HCT116 (cell line): Measurements from ENCODE around the gene RAB8B. TPM values are rescaled to one million over a fixed set of nuclear protein-coding genes. Genes with fewer than 3 reads are reported as not detected.

Source experiments
- ATAC-seq: fragments of 200-7000 bp; cut with Tn5 transposase; 2 replicates; pipeline ENCODE4 v1.9.1; 2020; ENCODE audit warnings: mild to moderate bottlenecking, moderate library complexity
- BruUV-seq: library from RNA; stranded (reverse); fragments of 400-500 nt; replicated peaks from 2 replicates; lab custom pipeline; 2021; lab: Mats Ljungman, UMichigan
- CTCF ChIA-PET: fragments of 300-600 bp; sonication (Branson Sonifier 250); formaldehyde crosslinking; loops from one replicate; lab custom pipeline; 2021; ENCODE audit warnings: antibody characterized with exemption; lab: Charles Lee
- POLR2A ChIA-PET: fragments of 300-600, 350-600 bp; sonication (Branson Sonifier 250); formaldehyde crosslinking; loops from one replicate; lab custom pipeline; 2021; ENCODE audit warnings: antibody characterized with exemption; lab: Charles Lee
- RAD21 ChIA-PET, 2 experiments: fragments of 300-600 bp; sonication (Branson Sonifier 250); formaldehyde crosslinking; loops; one replicate each; lab custom pipeline; 2023; ENCODE audit warnings: low total read pairs in 2 of 2; ENCODE audit not compliant: uncharacterized antibody in 2 of 2, unreplicated experiment in 2 of 2, low non-redundant PET in 1 of 2; lab: Charles Lee
- DNase-seq: peaks from one replicate; pipeline ENCODE4 v3.0.0-alpha.2; 2010; ENCODE audit warnings: low read depth, low spot score
- H2AFZ ChIP-seq: fragments of 200-600 bp; shearing (Covaris generic), sonication (generic); 2 replicates; pipeline ENCODE4 v1.6.1; 2017; ENCODE audit warnings: low read depth, mixed run types, mixed read lengths, antibody characterized with exemption, low read length; ENCODE audit not compliant: poor library complexity, severe bottlenecking
- H3K27ac ChIP-seq: 2 replicates; pipeline ENCODE4 v1.5.1; 2012; ENCODE audit warnings: low read depth, low read length
- H3K27me3 ChIP-seq: fragments of 200-600 bp; sonication (generic); 2 replicates; pipeline ENCODE4 v1.6.1; 2016; ENCODE audit warnings: mixed run types, low read length, mixed read lengths; ENCODE audit not compliant: insufficient read depth
- H3K36me3 ChIP-seq, 2 experiments: fragments of 200-500 bp in 1 of 2; fragments of 200-600 bp in 1 of 2; sonication (Bioruptor generic) in 1 of 2; sonication (generic) in 1 of 2; 2 replicates each; pipeline versions ENCODE4 v1.5.1 to v1.6.1; 2014 to 2016; ENCODE audit warnings: low read length in 2 of 2, inconsistent platforms in 1 of 2, mixed read lengths in 1 of 2, mixed run types in 1 of 2; ENCODE audit not compliant: insufficient read depth in 2 of 2, control insufficient read depth in 1 of 2
- H3K4me1 ChIP-seq, 2 experiments: fragments of 200-600 bp in 1 of 2; sonication (generic) in 1 of 2; 2 replicates each; pipeline versions ENCODE4 v1.5.1 to v1.6.1; 2012 to 2017; ENCODE audit warnings: low read length in 2 of 2, inconsistent platforms in 1 of 2, mild to moderate bottlenecking in 1 of 2, mixed read lengths in 1 of 2, mixed run types in 1 of 2, moderate library complexity in 1 of 2; ENCODE audit not compliant: insufficient read depth in 2 of 2, control insufficient read depth in 1 of 2
- H3K4me2 ChIP-seq: fragments of 200-600 bp; sonication (generic); 2 replicates; pipeline ENCODE4 v1.6.1; 2017; ENCODE audit warnings: mixed run types, low read length, mixed read lengths
- H3K4me3 ChIP-seq, 2 experiments: fragments of 200-600 bp in 1 of 2; sonication (generic) in 1 of 2; replicated peaks in 1 of 2; 2 replicates each; pipeline ENCODE4 v1.5.1; 2011 to 2016; ENCODE audit warnings: low read length in 2 of 2, control low read depth in 1 of 2, low read depth in 1 of 2, mild to moderate bottlenecking in 1 of 2, mixed read lengths in 1 of 2, mixed run types in 1 of 2
- H3K79me2 ChIP-seq: fragments of 200-600 bp; sonication (generic); 2 replicates; pipeline ENCODE4 v1.6.1; 2017; ENCODE audit warnings: mild to moderate bottlenecking, mixed run types, low read length, moderate library complexity, mixed read lengths; ENCODE audit not compliant: insufficient read depth
- H3K9ac ChIP-seq: fragments of 200-600 bp; sonication (generic); 2 replicates; pipeline ENCODE4 v1.6.1; 2016; ENCODE audit warnings: low read length, mixed read lengths
- H3K9me2 ChIP-seq: fragments of 200-600 bp; sonication (generic), shearing (Covaris generic); 2 replicates; pipeline ENCODE4 v1.6.1; 2017; ENCODE audit warnings: mixed run types, mild to moderate bottlenecking, moderate library complexity; ENCODE audit not compliant: insufficient read depth
- H3K9me3 ChIP-seq, 2 experiments: fragments of 200-500 bp in 1 of 2; fragments of 200-600 bp in 1 of 2; sonication (Bioruptor generic) in 1 of 2; sonication (generic) in 1 of 2; 2 replicates each; pipeline ENCODE4 v1.6.1; 2014 to 2017; ENCODE audit warnings: low read length in 2 of 2, mixed read lengths in 2 of 2, inconsistent platforms in 1 of 2, low read depth in 1 of 2, mild to moderate bottlenecking in 1 of 2, mixed run types in 1 of 2, moderate library complexity in 1 of 2; ENCODE audit not compliant: control insufficient read depth in 1 of 2, insufficient read depth in 1 of 2
- H4K20me1 ChIP-seq: fragments of 200-600 bp; sonication (generic), shearing (Covaris generic); 2 replicates; pipeline ENCODE4 v1.6.1; 2017; ENCODE audit warnings: mixed run types, mild to moderate bottlenecking, moderate library complexity; ENCODE audit not compliant: insufficient read depth
- ATF3 ChIP-seq: IDR thresholded peaks from 2 replicates; pipeline ENCODE4 v1.6.1; 2012
- CBX3 ChIP-seq: IDR thresholded peaks from 2 replicates; pipeline ENCODE4 v1.6.1; 2012; ENCODE audit warnings: low read depth
- CEBPB ChIP-seq: IDR thresholded peaks from 2 replicates; pipeline ENCODE4 v1.6.1; 2012; ENCODE audit warnings: low read depth
- ELF1 ChIP-seq: IDR thresholded peaks from 2 replicates; pipeline ENCODE4 v1.6.1; 2012; ENCODE audit warnings: low read depth, borderline replicate concordance
- EZH2phosphoT487 ChIP-seq: fragments of 200-600 bp; IDR thresholded peaks from 2 replicates; pipeline ENCODE4 v1.6.1; 2018; ENCODE audit warnings: antibody characterized with exemption, borderline replicate concordance
- FOSL1 ChIP-seq: IDR thresholded peaks from 2 replicates; pipeline ENCODE4 v1.6.1; 2012; ENCODE audit warnings: low read depth
- JUND ChIP-seq: IDR thresholded peaks from 2 replicates; pipeline ENCODE4 v1.6.1; 2012
- POLR2AphosphoS5 ChIP-seq: IDR thresholded peaks from 2 replicates; pipeline ENCODE4 v1.6.1; 2011; ENCODE audit warnings: mild to moderate bottlenecking, low read depth, low read length, moderate library complexity
- RAD21 ChIP-seq: IDR thresholded peaks from 2 replicates; pipeline ENCODE4 v1.6.1; 2012; ENCODE audit warnings: low read depth, mild to moderate bottlenecking
- SIN3A ChIP-seq: IDR thresholded peaks from 2 replicates; pipeline ENCODE4 v1.6.1; 2012; ENCODE audit warnings: low read depth
- SP1 ChIP-seq: IDR thresholded peaks from 2 replicates; pipeline ENCODE4 v1.6.1; 2012; ENCODE audit warnings: low read depth
- TCF7L2 ChIP-seq: IDR thresholded peaks from 2 replicates; pipeline ENCODE4 v1.7.0; 2011; ENCODE audit warnings: borderline replicate concordance, inconsistent platforms; ENCODE audit not compliant: insufficient read depth, insufficient read length; ENCODE audit errors: extremely low read depth
- YY1 ChIP-seq: IDR thresholded peaks from 2 replicates; pipeline ENCODE4 v1.6.1; 2011; ENCODE audit warnings: low read length, low read depth, moderate library complexity, mild to moderate bottlenecking; ENCODE audit not compliant: insufficient replicate concordance; ENCODE audit errors: extremely low read depth
- ZBTB33 ChIP-seq: IDR thresholded peaks from 2 replicates; pipeline ENCODE4 v1.6.1; 2011; ENCODE audit warnings: mild to moderate bottlenecking, low read length, moderate library complexity; ENCODE audit not compliant: insufficient replicate concordance; ENCODE audit errors: extremely low read depth
- ZFX ChIP-seq: fragments of 450-650 bp; IDR thresholded peaks from 2 replicates; pipeline ENCODE4 v1.6.1; 2017
- ZNF274 ChIP-seq: fragments of 200-500 bp; sonication (Bioruptor generic); IDR thresholded peaks from 2 replicates; pipeline ENCODE4 v1.6.1; 2014; ENCODE audit warnings: mild to moderate bottlenecking, low read depth, low read length, inconsistent platforms
- intact Hi-C: fragments of 100-400 bp; cut with micrococcal nuclease; formaldehyde crosslinking; loops from 2 replicates; pipeline ENCODE4 v1.10.0; 2022
- total RNA-seq: library from RNA; stranded (reverse); gene quantifications from one replicate; pipeline ENCODE4 v1.2.1, GENCODE V29; 2021; ENCODE audit not compliant: unreplicated experiment
- TF ChIP-seq, protein P1 (sequence below), 3 experiments: fragments of 200-600 bp in 1 of 3; sonication (generic) in 1 of 3; IDR thresholded peaks in 2 of 3; conservative IDR thresholded peaks in 1 of 3; 2 replicates each; pipeline ENCODE4 v1.5.1; 2012 to 2017; ENCODE audit warnings: low read depth in 2 of 3, low read length in 2 of 3, antibody characterized with exemption in 1 of 3, borderline replicate concordance in 1 of 3, control low read depth in 1 of 3, mild to moderate bottlenecking in 1 of 3, mixed read lengths in 1 of 3, mixed run types in 1 of 3, moderate library complexity in 1 of 3; ENCODE audit not compliant: insufficient read depth in 1 of 3
- TF ChIP-seq, protein P2 (sequence below): IDR thresholded peaks from 2 replicates; pipeline ENCODE4 v1.6.1; 2012; ENCODE audit warnings: low read depth

RAB8B gene
- total RNA-seq, 1 experiment from 2014 or later, result 19.4 TPM

GRCh38 chr15:63160638-63161037 lies 28.8 kb upstream of the RAB8B start:
- DNase-seq, result no peak
- POLR2A ChIA-PET, result no interaction called here
- Histone ChIP-seq H3K4me2 (no peak overlapping the region), H3K9ac (no peak overlapping the region), H3K4me3 (no peak overlapping the region), H3K4me1 (peaks cover 9 to 13% of the 10 kb centered on the region in 2 experiments; a peak in 3 of 4 replicates), H2AFZ (no peak overlapping the region), H3K27ac (no peak overlapping the region), H3K9me2 (no peaks in the 10 kb centered on the region), H3K79me2 (peaks cover 13% of the 10 kb centered on the region), H3K27me3 (no peaks in the 10 kb centered on the region), H4K20me1 (no peaks in the 10 kb centered on the region), H3K9me3 (no peaks in the 10 kb centered on the region), H3K36me3 (no peaks in the 10 kb centered on the region)
- BruUV-seq, result no TSS peak
- CTCF ChIA-PET, result no interaction called here
- ATAC-seq, result no peak
- RAD21 ChIA-PET, result no interaction called here
- intact Hi-C loops, result no loop called here
- TF ChIP-seq ATF3 (no peak), EZH2phosphoT487 (no peak), POLR2AphosphoS5 (no peak), YY1 (no peak), SP1 (no peak), SIN3A (no peak), FOSL1 (no peak), ELF1 (no peak), TCF7L2 (no peak), CEBPB (no peak), JUND (no peak), RAD21 (no peak), ZFX (no peak), ZNF274 (no peak), ZBTB33 (no peak), CBX3 (no peak)
- TF ChIP-seq, protein P1, sequence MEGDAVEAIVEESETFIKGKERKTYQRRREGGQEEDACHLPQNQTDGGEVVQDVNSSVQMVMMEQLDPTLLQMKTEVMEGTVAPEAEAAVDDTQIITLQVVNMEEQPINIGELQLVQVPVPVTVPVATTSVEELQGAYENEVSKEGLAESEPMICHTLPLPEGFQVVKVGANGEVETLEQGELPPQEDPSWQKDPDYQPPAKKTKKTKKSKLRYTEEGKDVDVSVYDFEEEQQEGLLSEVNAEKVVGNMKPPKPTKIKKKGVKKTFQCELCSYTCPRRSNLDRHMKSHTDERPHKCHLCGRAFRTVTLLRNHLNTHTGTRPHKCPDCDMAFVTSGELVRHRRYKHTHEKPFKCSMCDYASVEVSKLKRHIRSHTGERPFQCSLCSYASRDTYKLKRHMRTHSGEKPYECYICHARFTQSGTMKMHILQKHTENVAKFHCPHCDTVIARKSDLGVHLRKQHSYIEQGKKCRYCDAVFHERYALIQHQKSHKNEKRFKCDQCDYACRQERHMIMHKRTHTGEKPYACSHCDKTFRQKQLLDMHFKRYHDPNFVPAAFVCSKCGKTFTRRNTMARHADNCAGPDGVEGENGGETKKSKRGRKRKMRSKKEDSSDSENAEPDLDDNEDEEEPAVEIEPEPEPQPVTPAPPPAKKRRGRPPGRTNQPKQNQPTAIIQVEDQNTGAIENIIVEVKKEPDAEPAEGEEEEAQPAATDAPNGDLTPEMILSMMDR (IDR thresholded peaks at IDR 0.05 in 2 of 3, conservative IDR thresholded peaks at IDR 0.05 in 1 of 3; ENCODE audit: borderline replicate concordance in 1 of 3, insufficient read depth in 1 of 3, low read depth in 2 of 3, low read length in 2 of 3), result no peak
- TF ChIP-seq, protein P2, sequence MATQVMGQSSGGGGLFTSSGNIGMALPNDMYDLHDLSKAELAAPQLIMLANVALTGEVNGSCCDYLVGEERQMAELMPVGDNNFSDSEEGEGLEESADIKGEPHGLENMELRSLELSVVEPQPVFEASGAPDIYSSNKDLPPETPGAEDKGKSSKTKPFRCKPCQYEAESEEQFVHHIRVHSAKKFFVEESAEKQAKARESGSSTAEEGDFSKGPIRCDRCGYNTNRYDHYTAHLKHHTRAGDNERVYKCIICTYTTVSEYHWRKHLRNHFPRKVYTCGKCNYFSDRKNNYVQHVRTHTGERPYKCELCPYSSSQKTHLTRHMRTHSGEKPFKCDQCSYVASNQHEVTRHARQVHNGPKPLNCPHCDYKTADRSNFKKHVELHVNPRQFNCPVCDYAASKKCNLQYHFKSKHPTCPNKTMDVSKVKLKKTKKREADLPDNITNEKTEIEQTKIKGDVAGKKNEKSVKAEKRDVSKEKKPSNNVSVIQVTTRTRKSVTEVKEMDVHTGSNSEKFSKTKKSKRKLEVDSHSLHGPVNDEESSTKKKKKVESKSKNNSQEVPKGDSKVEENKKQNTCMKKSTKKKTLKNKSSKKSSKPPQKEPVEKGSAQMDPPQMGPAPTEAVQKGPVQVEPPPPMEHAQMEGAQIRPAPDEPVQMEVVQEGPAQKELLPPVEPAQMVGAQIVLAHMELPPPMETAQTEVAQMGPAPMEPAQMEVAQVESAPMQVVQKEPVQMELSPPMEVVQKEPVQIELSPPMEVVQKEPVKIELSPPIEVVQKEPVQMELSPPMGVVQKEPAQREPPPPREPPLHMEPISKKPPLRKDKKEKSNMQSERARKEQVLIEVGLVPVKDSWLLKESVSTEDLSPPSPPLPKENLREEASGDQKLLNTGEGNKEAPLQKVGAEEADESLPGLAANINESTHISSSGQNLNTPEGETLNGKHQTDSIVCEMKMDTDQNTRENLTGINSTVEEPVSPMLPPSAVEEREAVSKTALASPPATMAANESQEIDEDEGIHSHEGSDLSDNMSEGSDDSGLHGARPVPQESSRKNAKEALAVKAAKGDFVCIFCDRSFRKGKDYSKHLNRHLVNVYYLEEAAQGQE, result no peak
